Left cardiac atrium (tissue), 4 donors: ENCODE results near the gene KNSTRN. TPM values are rescaled to one million over a fixed set of nuclear protein-coding genes. Genes with fewer than 3 reads are reported as not detected.

ENCODE experiments used
- ATAC-seq, 2 donors: fragments of 200-7000 bp; cut with Tn5 transposase; one replicate each; pipeline ENCODE4 v1.9.1; 2020; ENCODE audit warnings: mild to moderate bottlenecking in 2 of 2, moderate library complexity in 2 of 2
- DNase-seq: peaks from one replicate; pipeline ENCODE4 v3.0.0-alpha.2; 2020
- intact Hi-C, 2 donors: fragments of 100-400 bp; cut with DNase I; formaldehyde crosslinking; loops; one replicate each; pipeline versions ENCODE4 v1.14.1 to v1.15.1; 2022 to 2023
- total RNA-seq, 2 donors: library from RNA; stranded (reverse); fragmentation: NEBNext Ultra II Directional; extraction: Animal tissue kit (Norgen Biotek cat#: 25700); gene quantifications; one replicate each; pipeline ENCODE4 v1.2.1, GENCODE V29; 2021
- donor health status: DM: no; HTN: yes; CAD: no.
- donor health status: DM: no; HTN: yes; CAD: no; lungs with severe emphysema.
- donor health status: DM: yes; HTN: yes; CAD: no.
- donor health status: Dilated cardiomyopathy.

The KNSTRN gene
- total RNA-seq, 2 donors from 2014 or later, result 7.2 to 8.0 TPM

GRCh38 chr15:40438712-40439111 lies 56.2 kb downstream of the KNSTRN start:
- intact Hi-C loops, result no loop called here
- no peak for DNase-seq
- ATAC-seq, result no peak

- intact Hi-C loops, result no loop called here
- peak in 1 of 2 donors; percentile 2 for ATAC-seq
- no peak for DNase-seq
Observed at GRCh38 chr15:40439461-40439959, 57.0 kb downstream of the KNSTRN start.

- intact Hi-C loops, result loop anchor here in 1 of 2 donors (10.0 kb wide), 1 partner anchor 65 kb away; no protein-coding TSS in a partner anchor
- peak; percentile 21 to 45 for ATAC-seq
- peak; percentile 49 for DNase-seq
Observed at GRCh38 chr15:40439960-40440742, 57.6 kb downstream of the KNSTRN start.

- intact Hi-C loops, result loop anchor here in 1 of 2 donors (10.0 kb wide), 1 partner anchor 64 kb away; no protein-coding TSS in a partner anchor
- ATAC-seq (peak; percentile 91 to 93), DNase-seq (peak; percentile 98)
Observed at GRCh38 chr15:40440743-40441564, 58.4 kb downstream of the KNSTRN start, which contains the start of gene BAHD1. Gene BAHD1, plus strand, starts transcription at chr15:40440953. Its CDS starts 17,512 bp downstream, at chr15:40458465.

GRCh38 chr15:40441565-40442531 lies 59.3 kb downstream of the KNSTRN start:
- intact Hi-C loops, result loop anchor here in 1 of 2 donors (10.0 kb wide), 1 partner anchor 63 kb away; no protein-coding TSS in a partner anchor
- DNase-seq, result peak; percentile 22
- ATAC-seq, result no peak

GRCh38 chr15:40443255-40443654 lies 60.7 kb downstream of the KNSTRN start:
- ATAC-seq (no peak), DNase-seq (no peak)
- intact Hi-C loops, result loop anchor here in 1 of 2 donors (10.0 kb wide), 1 partner anchor 62 kb away; no protein-coding TSS in a partner anchor

GRCh38 chr15:40443846-40444245 lies 61.3 kb downstream of the KNSTRN start:
- ATAC-seq, result no peak
- intact Hi-C loops, result loop anchor here in 1 of 2 donors (10.0 kb wide), 1 partner anchor 61 kb away; no protein-coding TSS in a partner anchor
- DNase-seq, result no peak

Other genes with a start within 250 kb of the KNSTRN start
- 1 to 10 TPM in 1 of 2 donors, under 1 TPM in 1; 0.71 to 1.3 TPM for gene BUB1B, start 221.7 kb upstream of the KNSTRN start, total RNA-seq
- gene PAK6, start 143.7 kb upstream of the KNSTRN start, total RNA-seq, result 10 to 100 TPM in 1 of 2 donors, 1 to 10 TPM in 1; 6.8 to 10.1 TPM
- under 1 TPM in 1 of 2 donors, not detected in 1; 0.65 TPM for gene ANKRD63, start 99.7 kb upstream of the KNSTRN start, total RNA-seq
- 10 to 100 TPM in 1 of 2 donors, 1 to 10 TPM in 1; 8.4 to 13.5 TPM for gene PLCB2, start 74.8 kb upstream of the KNSTRN start, total RNA-seq
- gene INAFM2, start 59.0 kb upstream of the KNSTRN start, total RNA-seq, result 10 to 100 TPM; 53.4 to 76.6 TPM
- 10 to 100 TPM; 72.1 to 83.8 TPM for gene CCDC9B, start 41.8 kb upstream of the KNSTRN start, total RNA-seq
- not detected for gene PHGR1, start 31.7 kb upstream of the KNSTRN start, total RNA-seq
- 1 to 10 TPM in 1 of 2 donors, under 1 TPM in 1; 0.31 to 6.5 TPM for gene DISP2, start 24.5 kb upstream of the KNSTRN start, total RNA-seq
- 10 to 100 TPM; 58.4 to 63.4 TPM for gene IVD, start 23.1 kb downstream of the KNSTRN start, total RNA-seq
- 10 to 100 TPM; 14.5 to 14.8 TPM for gene BAHD1, start 58.2 kb downstream of the KNSTRN start, total RNA-seq
- gene CHST14, start 88.3 kb downstream of the KNSTRN start, total RNA-seq, result 10 to 100 TPM in 1 of 2 donors, 1 to 10 TPM in 1; 9.9 to 10.7 TPM
- 10 to 100 TPM; 16.9 to 22.7 TPM for gene CCDC32, start 182.3 kb downstream of the KNSTRN start, total RNA-seq
- gene RPUSD2, start 186.6 kb downstream of the KNSTRN start, total RNA-seq, result 10 to 100 TPM in 1 of 2 donors, 1 to 10 TPM in 1; 7.9 to 11.3 TPM
- gene KNL1, start 211.5 kb downstream of the KNSTRN start, total RNA-seq, result 1 to 10 TPM in 1 of 2 donors, under 1 TPM in 1; 0.55 to 1.1 TPM